ENCODE data around the gene SMARCC1. TPM values are rescaled to one million over a fixed set of nuclear protein-coding genes. Genes with fewer than 3 reads are reported as not detected.

SMARCC1 gene
- total RNA-seq, 4 donors from 2014 or later = 28.2 to 51.7 (median 31.2) TPM

DNA sequence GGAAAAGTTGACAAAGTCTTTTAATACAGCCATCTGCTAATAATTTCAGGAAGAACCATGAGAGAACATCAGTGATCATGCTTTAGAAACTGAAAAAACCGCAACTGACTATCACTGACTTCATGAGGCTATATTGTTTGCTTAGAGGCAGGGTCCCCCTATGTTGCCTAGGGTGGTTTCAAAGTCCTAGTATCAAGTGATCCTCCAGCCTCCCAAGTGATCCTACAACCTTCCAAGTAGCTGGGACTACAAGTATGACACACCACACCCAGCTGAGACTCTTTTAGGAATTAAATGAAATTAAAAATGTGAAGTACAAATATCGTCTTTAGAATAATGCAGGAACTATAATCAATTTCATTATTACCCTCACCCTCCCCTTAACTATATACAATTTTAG, 144.8 kb downstream of the SMARCC1 start:
- intact Hi-C loops (cut with DNase I) = no loop called here
- Histone ChIP-seq H3K4me1 (no peaks in the 10 kb centered on the region), H3K36me3 (peaks cover 0 to 79% (median 0%) of the 10 kb centered on the region in 3 donors), H3K27ac (no peak overlapping the region), H3K4me3 (no peak overlapping the region), H3K27me3 (no peaks in the 10 kb centered on the region), H3K9me3 (no peaks in the 10 kb centered on the region)
- WGBS, 2 donors = 93 to 95% methylated on average over 2 of the region's 2 CpGs
- no peak for DNase-seq
- no peak for TF ChIP-seq POLR2A (IDR thresholded peaks at IDR 0.05)
- TF ChIP-seq, protein P1, sequence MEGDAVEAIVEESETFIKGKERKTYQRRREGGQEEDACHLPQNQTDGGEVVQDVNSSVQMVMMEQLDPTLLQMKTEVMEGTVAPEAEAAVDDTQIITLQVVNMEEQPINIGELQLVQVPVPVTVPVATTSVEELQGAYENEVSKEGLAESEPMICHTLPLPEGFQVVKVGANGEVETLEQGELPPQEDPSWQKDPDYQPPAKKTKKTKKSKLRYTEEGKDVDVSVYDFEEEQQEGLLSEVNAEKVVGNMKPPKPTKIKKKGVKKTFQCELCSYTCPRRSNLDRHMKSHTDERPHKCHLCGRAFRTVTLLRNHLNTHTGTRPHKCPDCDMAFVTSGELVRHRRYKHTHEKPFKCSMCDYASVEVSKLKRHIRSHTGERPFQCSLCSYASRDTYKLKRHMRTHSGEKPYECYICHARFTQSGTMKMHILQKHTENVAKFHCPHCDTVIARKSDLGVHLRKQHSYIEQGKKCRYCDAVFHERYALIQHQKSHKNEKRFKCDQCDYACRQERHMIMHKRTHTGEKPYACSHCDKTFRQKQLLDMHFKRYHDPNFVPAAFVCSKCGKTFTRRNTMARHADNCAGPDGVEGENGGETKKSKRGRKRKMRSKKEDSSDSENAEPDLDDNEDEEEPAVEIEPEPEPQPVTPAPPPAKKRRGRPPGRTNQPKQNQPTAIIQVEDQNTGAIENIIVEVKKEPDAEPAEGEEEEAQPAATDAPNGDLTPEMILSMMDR (IDR thresholded peaks at IDR 0.05) = no peak

- WGBS, 2 donors = 86 to 91% methylated on average over 2 to 6 of the region's 6 CpGs
- Histone ChIP-seq H3K4me3 (no peak overlapping the region), H3K9me3 (no peaks in the 10 kb centered on the region), H3K27ac (no peak overlapping the region), H3K27me3 (no peaks in the 10 kb centered on the region), H3K4me1 (no peaks in the 10 kb centered on the region), H3K36me3 (peaks cover 0 to 79% (median 0%) of the 10 kb centered on the region in 3 donors)
- DNase-seq = no peak
- TF ChIP-seq POLR2A (IDR thresholded peaks at IDR 0.05) = no peak
- TF ChIP-seq, protein P1 (IDR thresholded peaks at IDR 0.05) = no peak
- intact Hi-C loops (cut with DNase I) = no loop called here
Observed at GRCh38 chr3:47636225-47636624, 145.5 kb downstream of the SMARCC1 start.

DNA sequence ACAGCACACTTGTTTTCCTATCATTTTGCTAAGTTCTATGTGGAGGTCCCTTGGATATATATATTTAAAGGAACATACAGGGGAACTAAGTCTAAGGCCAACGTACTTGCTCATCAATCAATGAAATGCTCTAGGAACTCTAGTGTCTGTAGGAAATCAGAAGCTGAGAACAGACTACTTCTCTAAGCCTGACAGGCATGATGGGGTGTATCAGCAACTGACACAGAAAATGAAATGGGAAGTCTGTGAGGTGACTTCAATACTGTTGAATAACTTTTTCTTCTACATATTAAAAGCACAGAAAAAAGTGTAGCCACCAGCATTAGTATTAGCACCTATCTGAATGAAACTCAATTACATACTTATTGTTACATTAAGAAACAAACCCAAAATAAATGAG, 146.2 kb downstream of the SMARCC1 start:
- Histone ChIP-seq H3K27ac (no peak overlapping the region), H3K27me3 (no peaks in the 10 kb centered on the region), H3K36me3 (peaks cover 0 to 80% (median 0%) of the 10 kb centered on the region in 3 donors), H3K4me1 (no peaks in the 10 kb centered on the region), H3K9me3 (no peaks in the 10 kb centered on the region), H3K4me3 (no peak overlapping the region)
- intact Hi-C loops (cut with DNase I) = no loop called here
- 80 to 92% methylated on average over 1 of the region's 1 CpG for WGBS, 2 donors
- DNase-seq = no peak
- TF ChIP-seq POLR2A (IDR thresholded peaks at IDR 0.05) = no peak
- TF ChIP-seq, protein P1 (IDR thresholded peaks at IDR 0.05) = no peak

DNA sequence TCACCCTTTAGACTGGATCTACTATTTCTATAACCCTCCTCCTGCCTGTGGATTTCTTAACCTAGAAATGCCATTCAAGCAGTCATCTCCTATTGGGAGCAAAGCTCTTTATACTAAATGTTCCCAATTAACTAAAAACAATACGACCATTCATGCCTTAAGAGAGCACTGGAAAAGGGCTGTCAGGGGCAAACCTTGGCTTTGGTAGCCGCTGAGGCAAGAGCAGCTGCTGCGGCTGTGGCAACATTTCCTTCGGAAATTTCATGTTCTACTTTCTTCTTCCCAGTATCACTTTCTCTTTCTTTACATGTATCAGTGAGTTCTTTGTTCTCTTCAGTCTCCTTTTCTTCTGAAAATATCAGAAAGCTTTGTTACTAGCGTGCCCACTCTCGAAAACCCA, 146.7 kb downstream of the SMARCC1 start:
- H3K4me1 ChIP-seq = no peaks in the 10 kb centered on the region
- H3K27me3 ChIP-seq = no peaks in the 10 kb centered on the region
- intact Hi-C loops (cut with DNase I) = no loop called here
- H3K9me3 ChIP-seq = no peaks in the 10 kb centered on the region
- no peak overlapping the region for H3K27ac ChIP-seq
- H3K4me3 ChIP-seq = no peak overlapping the region
- H3K36me3 ChIP-seq = peaks cover 0 to 85% (median 0%) of the 10 kb centered on the region in 3 donors
- no peak for TF ChIP-seq POLR2A (IDR thresholded peaks at IDR 0.05)
- TF ChIP-seq, protein P1 (IDR thresholded peaks at IDR 0.05) = no peak
- WGBS, 2 donors = 83 to 87% methylated on average over 6 of the region's 6 CpGs
- DNase-seq = no peak

DNA sequence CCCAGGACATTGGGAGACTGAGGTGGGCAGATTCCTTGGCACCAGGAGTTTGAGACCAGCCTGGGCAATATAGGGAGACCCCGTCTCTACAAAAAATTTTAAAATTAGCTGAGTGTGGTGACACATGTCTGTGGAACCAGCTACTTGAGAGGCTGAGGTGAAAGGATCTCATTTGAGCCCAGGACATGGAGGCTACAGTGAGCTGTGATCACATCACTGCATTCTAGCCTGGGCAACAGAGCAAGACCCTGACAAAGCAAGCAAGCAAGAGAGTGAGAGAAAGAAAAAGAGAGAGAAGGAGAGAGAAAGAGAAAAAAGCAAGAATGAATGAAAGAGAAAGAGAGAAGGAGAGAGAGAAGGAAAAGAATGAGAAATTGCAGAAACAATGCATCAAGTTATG, 150.9 kb downstream of the SMARCC1 start:
- no peak overlapping the region for H3K27ac ChIP-seq
- 86 to 100% methylated on average over 1 of the region's 1 CpG for WGBS, 2 donors
- no peaks in the 10 kb centered on the region for H3K4me1 ChIP-seq
- TF ChIP-seq, protein P1 (IDR thresholded peaks at IDR 0.05) = no peak
- TF ChIP-seq POLR2A (IDR thresholded peaks at IDR 0.05) = no peak
- no peaks in the 10 kb centered on the region for H3K9me3 ChIP-seq
- DNase-seq = no peak
- H3K4me3 ChIP-seq = no peak overlapping the region
- intact Hi-C loops (cut with DNase I) = no loop called here
- H3K36me3 ChIP-seq = peaks cover 0 to 100% (median 0%) of the 10 kb centered on the region in 3 donors
- H3K27me3 ChIP-seq = no peaks in the 10 kb centered on the region

Data from esophagus squamous epithelium (tissue), 5 donors.